Erythroblast (primary cell): ENCODE data around the gene KRTAP21-3.

Experiments used
- DNase-seq, 2 experiments: peaks; one replicate each; lab custom pipeline; 2025; lab: John Stamatoyannopoulos, UW
- GATA1 ChIP-seq: IDR thresholded peaks from 2 replicates; pipeline ENCODE4 v1.6.1; 2011; ENCODE audit warnings: low read depth, mild to moderate bottlenecking, control low read depth, low read length, moderate library complexity
- POLR2A ChIP-seq: IDR thresholded peaks from 2 replicates; pipeline ENCODE4 v1.6.1; 2011; ENCODE audit warnings: mild to moderate bottlenecking, low read length

The KRTAP21-3 gene

DNA sequence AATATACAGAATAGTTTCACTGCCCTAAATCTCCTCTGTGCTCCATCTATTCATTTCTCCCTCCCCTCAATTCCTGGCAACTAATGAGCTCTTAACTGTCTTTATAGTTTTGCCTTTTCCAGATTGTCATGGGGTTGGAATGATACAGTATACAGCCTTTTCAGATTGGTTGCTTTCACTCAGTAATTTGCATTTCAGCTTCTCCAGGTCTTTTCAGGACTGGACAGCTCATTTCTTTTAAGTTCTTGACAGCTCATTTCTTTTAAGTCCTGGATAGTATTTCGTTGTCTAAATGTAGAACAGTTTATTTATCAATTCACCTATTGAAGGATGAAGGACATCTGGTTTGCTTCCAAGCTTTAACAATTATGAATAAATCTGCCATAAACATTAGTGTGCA, 22.6 kb downstream of the KRTAP21-3 start:
- DNase-seq = no peak
- TF ChIP-seq GATA1 = no peak
- TF ChIP-seq POLR2A = no peak

DNA sequence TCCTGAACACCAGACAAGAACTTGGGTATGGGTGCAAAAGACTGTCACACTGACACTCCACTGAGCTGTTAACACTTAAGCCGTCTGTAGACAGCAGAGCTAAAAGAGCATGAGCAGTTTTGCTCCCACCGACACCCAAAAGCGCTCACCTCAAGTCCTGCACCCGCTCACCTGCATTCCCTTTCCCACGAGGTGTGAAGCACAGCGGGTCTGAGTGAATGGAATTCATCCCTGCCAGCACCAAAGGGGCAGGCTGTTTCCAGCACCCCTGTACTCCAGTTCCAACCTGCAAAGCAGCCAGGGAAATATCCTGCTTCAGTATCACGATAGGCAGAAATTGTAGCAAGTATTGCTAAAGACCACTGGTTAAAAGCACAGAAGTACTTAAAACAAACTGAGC, 28.8 kb downstream of the KRTAP21-3 start:
- no peak for DNase-seq
- TF ChIP-seq GATA1 (no peak), POLR2A (no peak)

GRCh38 chr21:30684506-30684905, 34.1 kb downstream of the KRTAP21-3 start:
- TF ChIP-seq POLR2A (no peak), GATA1 (no peak)
- DNase-seq = no peak

GRCh38 chr21:30680586-30680985, 38.0 kb downstream of the KRTAP21-3 start:
- TF ChIP-seq POLR2A (no peak), GATA1 (no peak)
- DNase-seq = no peak

- DNase-seq = no peak
- no peak for TF ChIP-seq POLR2A
- no peak for TF ChIP-seq GATA1
Measured at GRCh38 chr21:30676737-30677136, 41.8 kb downstream of the KRTAP21-3 start.

- no peak for TF ChIP-seq GATA1
- TF ChIP-seq POLR2A = no peak
- no peak for DNase-seq
Measured at GRCh38 chr21:30674312-30674711, 44.3 kb downstream of the KRTAP21-3 start.

- TF ChIP-seq POLR2A (no peak), GATA1 (no peak)
- DNase-seq = no peak
Measured at GRCh38 chr21:30672985-30673650, 45.5 kb downstream of the KRTAP21-3 start.

DNA sequence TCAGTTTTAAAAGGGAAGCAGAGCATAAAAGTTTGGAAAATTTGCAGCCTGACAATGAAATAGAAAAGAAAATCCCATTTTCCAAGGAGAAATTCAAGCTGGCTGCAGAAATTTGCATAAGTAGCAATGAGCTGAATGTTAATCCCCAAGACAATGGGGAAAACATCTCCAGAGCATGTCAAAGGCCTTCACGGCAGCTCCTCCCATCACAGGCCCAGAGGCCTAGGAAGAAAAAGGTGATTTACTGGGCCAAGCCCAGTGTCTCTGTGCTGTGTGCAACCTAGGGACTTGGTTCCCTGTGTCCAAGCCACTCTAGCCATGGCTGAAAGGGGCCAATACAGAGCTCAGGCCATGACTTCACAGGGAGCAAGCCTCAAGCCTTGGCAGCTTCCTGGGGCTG, 49.8 kb downstream of the KRTAP21-3 start:
- TF ChIP-seq GATA1 (no peak), POLR2A (no peak)

More for the DNA sequence above, 49.8 kb downstream of the KRTAP21-3 start:
- no peak for DNase-seq
